OCI-LY7 (cell line): ENCODE results near the gene STON1. TPM values are rescaled to one million over a fixed set of nuclear protein-coding genes. Genes with fewer than 3 reads are reported as not detected.

Experiments used
- BruUV-seq: library from RNA; stranded (reverse); fragments of 400-500 nt; replicated peaks from 2 replicates; lab custom pipeline; 2021; lab: Mats Ljungman, UMichigan
- CTCF ChIA-PET: fragments of 300-600 bp; sonication (Branson Sonifier 250); formaldehyde crosslinking; loops from one replicate; lab custom pipeline; 2022; ENCODE audit warnings: antibody characterized with exemption; ENCODE audit not compliant: unreplicated experiment; lab: Charles Lee
- POLR2A ChIA-PET: fragments of 300-600 bp; sonication (Branson Sonifier 250); formaldehyde crosslinking; loops from one replicate; lab custom pipeline; 2022; ENCODE audit warnings: antibody characterized with exemption; lab: Charles Lee
- DNase-seq: peaks from one replicate; pipeline ENCODE4 v3.0.0-alpha.2; 2015; ENCODE audit warnings: low spot score
- H2AFZ ChIP-seq: fragments of 200-600 bp; sonication (generic), shearing (Covaris generic); 2 replicates; pipeline ENCODE4 v1.6.1; 2014; ENCODE audit warnings: mild to moderate bottlenecking, antibody characterized with exemption, low read length, moderate library complexity
- H3K27ac ChIP-seq: fragments of 200-600 bp; sonication (generic); 2 replicates; pipeline ENCODE4 v1.5.1; 2014; ENCODE audit warnings: mixed run types, low read depth, mild to moderate bottlenecking, moderate library complexity, low read length, inconsistent platforms; ENCODE audit not compliant: poor library complexity, severe bottlenecking
- H3K36me3 ChIP-seq: fragments of 200-600 bp; sonication (generic); 2 replicates; pipeline ENCODE4 v1.6.1; 2014; ENCODE audit warnings: mild to moderate bottlenecking, antibody characterized with exemption, low read length, moderate library complexity, mixed read lengths; ENCODE audit not compliant: insufficient read depth
- H3K4me1 ChIP-seq: fragments of 200-600 bp; sonication (generic); 2 replicates; pipeline ENCODE4 v1.5.1; 2014; ENCODE audit warnings: mild to moderate bottlenecking, low read length; ENCODE audit not compliant: insufficient read depth, poor library complexity, severe bottlenecking
- H3K4me2 ChIP-seq: fragments of 200-600 bp; sonication (generic); 2 replicates; pipeline ENCODE4 v1.6.1; 2014; ENCODE audit warnings: mild to moderate bottlenecking, low read length
- H3K4me3 ChIP-seq: fragments of 200-600 bp; sonication (generic); 2 replicates; pipeline ENCODE4 v1.5.1; 2014; ENCODE audit warnings: mild to moderate bottlenecking, low read depth, low read length; ENCODE audit not compliant: poor library complexity, severe bottlenecking
- H3K79me2 ChIP-seq: fragments of 200-600 bp; sonication (generic); 2 replicates; pipeline ENCODE4 v1.6.1; 2016; ENCODE audit warnings: low read depth, mild to moderate bottlenecking, low read length, moderate library complexity, mixed read lengths; ENCODE audit not compliant: insufficient read depth
- H3K9me2 ChIP-seq: fragments of 200-600 bp; sonication (generic); 2 replicates; pipeline ENCODE4 v1.6.1; 2016; ENCODE audit warnings: mild to moderate bottlenecking, low read length, mixed read lengths; ENCODE audit not compliant: insufficient read depth
- H3K9me3 ChIP-seq: fragments of 200-600 bp; sonication (generic); 2 replicates; pipeline ENCODE4 v1.6.1; 2014; ENCODE audit warnings: mild to moderate bottlenecking, mixed run types, low read length, mixed read lengths
- H4K20me1 ChIP-seq: fragments of 200-600 bp; sonication (generic); 2 replicates; pipeline ENCODE4 v1.6.1; 2014; ENCODE audit warnings: mild to moderate bottlenecking, antibody characterized with exemption, low read length, moderate library complexity, mixed read lengths; ENCODE audit not compliant: insufficient read depth
- CTCF ChIP-seq: fragments of 200-600 bp; sonication (generic); conservative IDR thresholded peaks from 2 replicates; pipeline ENCODE4 v1.5.1; 2014; ENCODE audit warnings: mild to moderate bottlenecking, antibody characterized with exemption, low read length, moderate library complexity, mixed read lengths
- EZH2phosphoT487 ChIP-seq: fragments of 200-600 bp; sonication (generic); IDR thresholded peaks from 2 replicates; pipeline ENCODE4 v1.6.1; 2018; ENCODE audit warnings: low read depth, borderline replicate concordance, mild to moderate bottlenecking, mixed run types, antibody characterized with exemption, low read length, moderate library complexity, mixed read lengths
- intact Hi-C: fragments of 100-400 bp; cut with micrococcal nuclease; formaldehyde crosslinking; loops from one replicate; pipeline ENCODE4 v1.10.0; 2022; ENCODE audit not compliant: unreplicated experiment
- total RNA-seq, 2 experiments: library from RNA; depleted of rRNA in 1 of 2; stranded (reverse); fragments of >200 nt in 1 of 2; shearing (Covaris generic) in 1 of 2; gene quantifications; 2 replicates each; pipeline ENCODE4 v1.2.3, GENCODE V29; 2014 to 2022

Gene STON1
- total RNA-seq, 2 experiments from 2014 or later: 0.51 to 0.88 TPM

GRCh38 chr2:48525269-48525943, 4.5 kb upstream of the STON1 start:
- no peak overlapping the region for H3K27ac ChIP-seq
- no peak overlapping the region for H2AFZ ChIP-seq
- no peaks in the 10 kb centered on the region for H3K4me1 ChIP-seq
- no peaks in the 10 kb centered on the region for H3K9me3 ChIP-seq
- peaks cover 8% of the 10 kb centered on the region; the same call in 1 of the 2 replicates for H3K36me3 ChIP-seq
- no peak overlapping the region for H3K4me2 ChIP-seq
- no TSS peak for BruUV-seq
- no peaks in the 10 kb centered on the region for H3K79me2 ChIP-seq
- TF ChIP-seq CTCF: no peak
- no peak for TF ChIP-seq EZH2phosphoT487
- intact Hi-C loops: no loop called here
- CTCF ChIA-PET: no interaction called here
- no peaks in the 10 kb centered on the region for H4K20me1 ChIP-seq
- H3K4me3 ChIP-seq: no peak overlapping the region
- POLR2A ChIA-PET: interaction anchor here (0.5 kb wide), 1 partner anchor 65 kb away, joined by 4 read pairs; no protein-coding TSS in a partner anchor
- no peaks in the 10 kb centered on the region for H3K9me2 ChIP-seq
- DNase-seq: no peak

- Histone ChIP-seq H3K9me2 (no peaks in the 10 kb centered on the region), H3K4me2 (no peak overlapping the region), H3K4me3 (no peak overlapping the region), H3K36me3 (no peaks in the 10 kb centered on the region), H3K27ac (no peak overlapping the region), H3K9me3 (no peaks in the 10 kb centered on the region), H3K79me2 (no peaks in the 10 kb centered on the region), H3K4me1 (no peaks in the 10 kb centered on the region), H4K20me1 (no peaks in the 10 kb centered on the region), H2AFZ (no peak overlapping the region)
- POLR2A ChIA-PET: no interaction called here
- intact Hi-C loops: no loop called here
- TF ChIP-seq EZH2phosphoT487 (no peak), CTCF (no peak)
- CTCF ChIA-PET: no interaction called here
- BruUV-seq: no TSS peak
- no peak for DNase-seq
These were observed 2.6 kb upstream of the STON1 start for GRCh38 chr2:48527226-48527885.

GRCh38 chr2:48528431-48528830, 1.5 kb upstream of the STON1 start:
- H3K79me2 ChIP-seq: no peaks in the 10 kb centered on the region
- TF ChIP-seq EZH2phosphoT487 (no peak), CTCF (no peak)
- CTCF ChIA-PET: no interaction called here

More at GRCh38 chr2:48528431-48528830, 1.5 kb upstream of the STON1 start:
- H3K4me2 ChIP-seq: no peak overlapping the region
- no peak overlapping the region for H3K4me3 ChIP-seq
- H4K20me1 ChIP-seq: no peaks in the 10 kb centered on the region
- H3K27ac ChIP-seq: no peak overlapping the region
- no peaks in the 10 kb centered on the region for H3K9me3 ChIP-seq
- POLR2A ChIA-PET: no interaction called here
- no TSS peak for BruUV-seq
- no peaks in the 10 kb centered on the region for H3K36me3 ChIP-seq
- no peaks in the 10 kb centered on the region for H3K9me2 ChIP-seq
- no peak overlapping the region for H2AFZ ChIP-seq
- no peaks in the 10 kb centered on the region for H3K4me1 ChIP-seq
- intact Hi-C loops: no loop called here
- DNase-seq: no peak
